A549 (cell line): Measurements from ENCODE around the gene MBD2. TPM values are rescaled to one million over a fixed set of nuclear protein-coding genes. Genes with fewer than 3 reads are reported as not detected.

Source experiments
- ATAC-seq, 2 experiments: fragments of 200-7000 bp in 1 of 2; fragments of >200 bp in 1 of 2; cut with Nextera tagmentation in 1 of 2; cut with Tn5 transposase in 1 of 2; 3 replicates each; pipeline versions ENCODE4 v1.8.0 to v1.9.1; 2018 to 2020; ENCODE audit warnings: mild to moderate bottlenecking in 1 of 2, moderate library complexity in 1 of 2
- CTCF ChIA-PET: fragments of 300-600 bp; sonication (Branson Sonifier 250); formaldehyde crosslinking; extraction: SDS; loops from one replicate; lab custom pipeline; 2021; ENCODE audit warnings: antibody characterized with exemption, inconsistent platforms; lab: Yijun Ruan, JAX
- POLR2A ChIA-PET: fragments of 350-600 bp; formaldehyde crosslinking; extraction: SDS; loops from one replicate; lab custom pipeline; 2021; ENCODE audit warnings: antibody characterized with exemption, inconsistent platforms; lab: Yijun Ruan, JAX
- DNase-seq, 2 experiments: peaks; one replicate each; pipeline versions ENCODE4 v3.0.0 to v3.0.0-alpha.2; 2011 to 2016; ENCODE audit warnings: low read depth in 1 of 2, low spot score in 1 of 2
- FAIRE-seq: peaks from 2 replicates; lab custom pipeline; 2011; peaks lifted over from hg19 to GRCh38; lab: Jason Lieb, UNC
- H3K27ac ChIP-seq, 2 experiments: fragments of >200 bp; sonication (Bioruptor Twin); formaldehyde crosslinking; 3 replicates each; pipeline ENCODE4 v1.5.1; 2016 to 2017
- H3K4me1 ChIP-seq: fragments of >200 bp; sonication (Bioruptor Twin); formaldehyde crosslinking; 3 replicates; pipeline ENCODE4 v1.6.1; 2016
- H3K4me2 ChIP-seq: fragments of >200 bp; sonication (Bioruptor Twin); formaldehyde crosslinking; 3 replicates; pipeline ENCODE4 v1.6.1; 2016
- H3K4me3 ChIP-seq: fragments of >200 bp; sonication (Bioruptor Twin); formaldehyde crosslinking; 3 replicates; pipeline ENCODE4 v1.5.1; 2016
- H3K9me3 ChIP-seq: fragments of >200 bp; sonication (Bioruptor Twin); formaldehyde crosslinking; 3 replicates; pipeline ENCODE4 v1.6.1; 2016
- BCL3 ChIP-seq: fragments of >200 bp; sonication (Bioruptor Twin); formaldehyde crosslinking; IDR thresholded peaks from 3 replicates; pipeline ENCODE4 v1.6.1; 2016
- CHD4 ChIP-seq: fragments of 200-600 bp; sonication (generic); IDR thresholded peaks from 2 replicates; pipeline ENCODE4 v1.6.1; 2016; ENCODE audit warnings: antibody characterized with exemption, mild to moderate bottlenecking, borderline replicate concordance
- E2F6 ChIP-seq: IDR thresholded peaks from 2 replicates; pipeline ENCODE4 v1.6.1; 2012; ENCODE audit warnings: low read depth, borderline replicate concordance
- FOSB ChIP-seq: fragments of 250-450 bp; sonication (Bioruptor Pico); IDR thresholded peaks from 2 replicates; pipeline ENCODE4 v1.5.0; 2020; ENCODE audit warnings: mild to moderate bottlenecking, moderate library complexity
- FOXS1 ChIP-seq: fragments of 250-450 bp; sonication (Bioruptor Pico); IDR thresholded peaks from 2 replicates; pipeline ENCODE4 v1.5.0; 2020; ENCODE audit warnings: mild to moderate bottlenecking, moderate library complexity
- GATA3 ChIP-seq: IDR thresholded peaks from 2 replicates; pipeline ENCODE4 v1.6.1; 2012; ENCODE audit warnings: borderline replicate concordance
- HES2 ChIP-seq: fragments of >200 bp; sonication (Bioruptor Twin); formaldehyde crosslinking; IDR thresholded peaks from 2 replicates; pipeline ENCODE4 v1.6.1; 2016
- HOXA7 ChIP-seq: fragments of 250-450 bp; sonication (Bioruptor Pico); IDR thresholded peaks from 2 replicates; pipeline ENCODE4 v1.5.0; 2020; ENCODE audit warnings: mild to moderate bottlenecking, moderate library complexity
- JUN ChIP-seq, 2 experiments: fragments of >200 bp; sonication (Bioruptor Twin); formaldehyde crosslinking; IDR thresholded peaks; 2 replicates in 1 of 2; 3 replicates in 1 of 2; pipeline ENCODE4 v1.6.1; 2016 to 2017
- MAFK ChIP-seq: fragments of 450-650 bp; IDR thresholded peaks from 2 replicates; pipeline ENCODE4 v1.6.1; 2014; ENCODE audit not compliant: partially characterized antibody
- MAX ChIP-seq: IDR thresholded peaks from 2 replicates; pipeline ENCODE4 v1.6.1; 2012
- NFE2L2 ChIP-seq: fragments of 150-350 bp; conservative IDR thresholded peaks from 2 replicates; pipeline ENCODE4 v1.6.1; 2014; ENCODE audit warnings: low read length
- PBX3 ChIP-seq: IDR thresholded peaks from 2 replicates; pipeline ENCODE4 v1.6.1; 2012
- PHF8 ChIP-seq: fragments of 200-600 bp; sonication (generic); IDR thresholded peaks from 2 replicates; pipeline ENCODE4 v1.6.1; 2016; ENCODE audit warnings: low read depth, mild to moderate bottlenecking, antibody characterized with exemption, moderate library complexity, borderline replicate concordance
- RAD21 ChIP-seq, 2 experiments: fragments of >200 bp in 1 of 2; sonication (Bioruptor Twin) in 1 of 2; formaldehyde crosslinking in 1 of 2; IDR thresholded peaks in 1 of 2; conservative IDR thresholded peaks in 1 of 2; 2 replicates in 1 of 2; 3 replicates in 1 of 2; pipeline ENCODE4 v1.6.1; 2012 to 2018; ENCODE audit warnings: inconsistent platforms in 1 of 2
- REST ChIP-seq: fragments of 200-600 bp; sonication (generic); IDR thresholded peaks from 2 replicates; pipeline ENCODE4 v1.6.1; 2016; ENCODE audit warnings: antibody characterized with exemption, mild to moderate bottlenecking, moderate library complexity
- RFX5 ChIP-seq: fragments of 450-650 bp; IDR thresholded peaks from 2 replicates; pipeline ENCODE4 v1.7.1; 2014; ENCODE audit warnings: antibody characterized with exemption, mild to moderate bottlenecking, moderate library complexity
- SREBF2 ChIP-seq: fragments of 450-650 bp; IDR thresholded peaks from 2 replicates; pipeline ENCODE4 v1.6.1; 2014; ENCODE audit warnings: mild to moderate bottlenecking, moderate library complexity
- WGBS: methylation state at CpG from one replicate; pipeline ENCODE4 v1.1.6; 2017; ENCODE audit errors: missing lambda C conversion rate; 5-methylcytosine and 5-hydroxymethylcytosine counted together
- polyA plus RNA-seq, 4 experiments: library from polyadenylated mRNA; depleted of rRNA in 3 of 4; stranded (reverse); fragments of >200 nt; fragmentation: RNase III in 1 of 4; extraction: RNeasy Plus Mini Kit Qiagen cat#74134 plus additional on column Dnase treatment in 1 of 4; gene quantifications; 2 replicates in 3 of 4; 3 replicates in 1 of 4; pipeline ENCODE4 v1.2.3, GENCODE V29; 2011 to 2017
- TF ChIP-seq, protein P1 (sequence below): fragments of 450-650 bp; IDR thresholded peaks from 2 replicates; pipeline ENCODE4 v1.6.1; 2014; ENCODE audit warnings: antibody characterized with exemption

Gene MBD2
- polyA plus RNA-seq, 2 of the 4 experiments (the other 2 are of a cell fraction) = 43.4 to 48.2 TPM

GRCh38 chr18:54119524-54120019 lies 104.9 kb downstream of the MBD2 start (continued):
- TF ChIP-seq MAFK (no peak), MAX (no peak)

DNA sequence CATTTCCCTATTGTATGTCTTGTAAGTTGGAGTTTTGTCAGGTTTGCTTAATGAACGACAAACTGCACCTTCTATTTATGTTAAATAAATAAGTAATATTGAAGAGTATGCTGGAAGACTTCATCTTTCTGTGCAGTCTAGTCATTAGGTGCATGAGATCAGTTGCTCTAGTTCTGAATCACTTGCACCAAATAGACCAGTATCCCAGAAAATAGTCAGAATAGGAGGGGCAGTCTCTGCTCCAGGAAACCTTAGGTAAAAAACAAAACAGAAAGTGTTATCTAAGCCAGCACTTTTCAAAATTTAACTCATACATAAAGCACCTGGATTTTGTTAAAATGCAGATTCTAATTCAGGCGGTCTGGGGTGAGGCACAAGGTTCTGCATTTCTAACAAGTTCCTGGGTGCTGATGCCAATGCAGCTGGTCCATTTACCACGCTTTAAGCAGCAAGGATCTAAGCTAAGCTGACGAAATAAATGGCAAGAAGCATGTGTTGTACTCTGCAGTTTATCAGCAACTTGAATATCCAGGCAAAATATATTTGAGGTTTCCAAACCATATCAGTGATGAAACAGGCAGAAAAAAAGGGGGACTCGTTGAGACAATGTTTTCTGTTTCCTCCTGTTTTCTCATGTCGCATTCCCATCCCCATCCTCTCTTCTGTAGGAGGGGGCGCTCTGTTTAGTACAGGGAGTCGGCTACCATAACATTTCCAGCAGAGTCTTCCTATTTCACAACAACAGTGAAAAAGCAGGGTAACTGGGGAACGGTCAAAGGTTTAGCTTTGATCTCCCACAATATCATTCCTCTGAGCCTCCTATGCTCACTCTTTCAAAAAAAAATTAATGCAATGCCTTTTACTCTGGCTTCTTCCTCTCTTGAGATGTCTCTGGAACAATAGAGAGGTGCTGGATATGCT lies 106.4 kb downstream of the MBD2 start:
- Histone ChIP-seq H3K4me1 (no peaks in the 10 kb centered on the region), H3K4me2 (no peak overlapping the region), H3K27ac (no peak overlapping the region), H3K9me3 (no peaks in the 10 kb centered on the region), H3K4me3 (no peak overlapping the region)
- ATAC-seq (no peak), FAIRE-seq (no peak), DNase-seq (no peak)
- POLR2A ChIA-PET = no interaction called here
- 53% methylated on average over 9 of the region's 9 CpGs for WGBS
- no peak for TF ChIP-seq PBX3
- TF ChIP-seq FOXS1 = no peak
- TF ChIP-seq, protein P1, sequence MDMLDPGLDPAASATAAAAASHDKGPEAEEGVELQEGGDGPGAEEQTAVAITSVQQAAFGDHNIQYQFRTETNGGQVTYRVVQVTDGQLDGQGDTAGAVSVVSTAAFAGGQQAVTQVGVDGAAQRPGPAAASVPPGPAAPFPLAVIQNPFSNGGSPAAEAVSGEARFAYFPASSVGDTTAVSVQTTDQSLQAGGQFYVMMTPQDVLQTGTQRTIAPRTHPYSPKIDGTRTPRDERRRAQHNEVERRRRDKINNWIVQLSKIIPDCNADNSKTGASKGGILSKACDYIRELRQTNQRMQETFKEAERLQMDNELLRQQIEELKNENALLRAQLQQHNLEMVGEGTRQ = no peak
- no peak for TF ChIP-seq RAD21 (conservative IDR thresholded peaks at IDR 0.05 in 1 of 2, IDR thresholded peaks at IDR 0.05 in 1 of 2)
- no peak for TF ChIP-seq NFE2L2
- no peak for TF ChIP-seq PHF8
- no peak for TF ChIP-seq CHD4
- no peak for TF ChIP-seq HOXA7
- TF ChIP-seq JUN (IDR thresholded peaks at IDR 0.05) = no peak
- TF ChIP-seq SREBF2 = no peak
- TF ChIP-seq RFX5 = no peak
- no peak for TF ChIP-seq BCL3
- TF ChIP-seq E2F6 = no peak
- no peak for TF ChIP-seq GATA3
- TF ChIP-seq FOSB (CRISPR knock-in tag) = no peak
- no peak for TF ChIP-seq HES2
- TF ChIP-seq REST = no peak
- CTCF ChIA-PET = interaction anchor here (1.2 to 2.2 kb wide), 2 partner anchors 11 to 419 kb away, joined by 3 to 14 read pairs; no protein-coding TSS in a partner anchor
